K562 (cell line): ENCODE measurements around the gene RCBTB1.

Source experiments
- CBFB ChIP-seq: sonication (generic); formaldehyde crosslinking; IDR thresholded peaks from 2 replicates; pipeline ENCODE4 v1.4.0; 2020; ENCODE audit warnings: mild to moderate bottlenecking, missing genetic modification reagents
- CTCF ChIP-seq, 3 experiments: IDR thresholded peaks in 2 of 3; conservative IDR thresholded peaks in 1 of 3; 2 replicates each; pipeline ENCODE4 v1.5.1; 2011 to 2012; ENCODE audit warnings: low read length in 3 of 3, mild to moderate bottlenecking in 3 of 3, control low read depth in 2 of 3, improper control_type of control experiment in 1 of 3, inconsistent platforms in 1 of 3, low read depth in 1 of 3, mixed read lengths in 1 of 3, moderate library complexity in 1 of 3; ENCODE audit not compliant: insufficient read depth in 2 of 3
- MAX ChIP-seq: sonication (generic); formaldehyde crosslinking; IDR thresholded peaks from 2 replicates; pipeline ENCODE4 v1.9.0; 2022; ENCODE audit warnings: mild to moderate bottlenecking, missing genetic modification reagents
- MITF ChIP-seq: IDR thresholded peaks from 2 replicates; pipeline ENCODE4 v1.6.1; 2014; ENCODE audit warnings: antibody characterized with exemption
- POLR2A ChIP-seq: fragments of 450-650 bp; conservative IDR thresholded peaks from 2 replicates; pipeline ENCODE4 v1.6.1; 2016
- POLR2AphosphoS5 ChIP-seq: IDR thresholded peaks from 2 replicates; pipeline ENCODE4 v1.6.1; 2011; ENCODE audit warnings: mild to moderate bottlenecking, low read depth, low read length, moderate library complexity; ENCODE audit not compliant: control insufficient read depth, insufficient read depth
- SMARCA5 ChIP-seq: fragments of 450-650 bp; IDR thresholded peaks from 2 replicates; pipeline ENCODE4 v1.6.1; 2016
- STAT5B ChIP-seq: fragments of 250-450 bp; sonication (Bioruptor Pico); IDR thresholded peaks from 2 replicates; pipeline ENCODE4 v1.8.0; 2021; ENCODE audit warnings: mild to moderate bottlenecking, inconsistent platforms
- TCF7 ChIP-seq: sonication (generic); IDR thresholded peaks from 2 replicates; pipeline ENCODE4 v1.6.1; 2016; ENCODE audit warnings: antibody characterized with exemption, borderline replicate concordance
- TGIF2 ChIP-seq: sonication (generic); formaldehyde crosslinking; IDR thresholded peaks from 2 replicates; pipeline ENCODE4 v1.8.1; 2022; ENCODE audit warnings: mild to moderate bottlenecking, missing genetic modification reagents, moderate library complexity
- ZNF512 ChIP-seq: IDR thresholded peaks from 2 replicates; pipeline ENCODE4 v1.6.1; 2016; ENCODE audit warnings: missing genetic modification characterization, missing compliant biosample characterization
- ZNF707 ChIP-seq: fragments of 250-450 bp; sonication (Bioruptor Pico); conservative IDR thresholded peaks from 2 replicates; pipeline ENCODE4 v1.8.0; 2022; ENCODE audit warnings: inconsistent platforms, mild to moderate bottlenecking, moderate library complexity

- TF ChIP-seq POLR2A (no peak), TCF7 (no peak), CTCF (IDR thresholded peaks at IDR 0.05 in 2 of 3, conservative IDR thresholded peaks at IDR 0.05 in 1 of 3; ENCODE audit: insufficient read depth in 2 of 3, low read depth in 1 of 3, low read length in 3 of 3) (no peak), POLR2AphosphoS5 (no peak), CBFB (CRISPR knock-in tag) (no peak), ZNF512 (no peak), STAT5B (CRISPR knock-in tag) (no peak), TGIF2 (CRISPR knock-in tag) (no peak), ZNF707 (CRISPR knock-in tag) (no peak), MITF (no peak), SMARCA5 (no peak), MAX (CRISPR knock-in tag) (no peak)
Measured at GRCh38 chr13:49563516-49563915, 21.8 kb downstream of the RCBTB1 start.
